DND-41 (cell line): Measurements from ENCODE around the gene PIEZO2.

Experiments
- ATAC-seq: fragments of 200-7000 bp; cut with Tn5 transposase; 3 replicates; pipeline ENCODE4 v1.9.1; 2021; ENCODE audit warnings: low read depth; ENCODE audit not compliant: insufficient read depth
- DNase-seq: peaks from one replicate; pipeline ENCODE4 v3.0.0-alpha.2; 2020
- H2AFZ ChIP-seq: 2 replicates; pipeline ENCODE4 v1.6.0; 2012; ENCODE audit warnings: low read depth, low read length
- H3K27ac ChIP-seq: 2 replicates; pipeline ENCODE4 v1.5.1; 2012; ENCODE audit warnings: low read length, inconsistent platforms
- H3K27me3 ChIP-seq: fragments of 200-600 bp; sonication (generic); 2 replicates; pipeline ENCODE4 v1.6.0; 2012; ENCODE audit warnings: low read length, mild to moderate bottlenecking, inconsistent platforms; ENCODE audit not compliant: insufficient read depth, poor library complexity
- H3K36me3 ChIP-seq: 2 replicates; pipeline ENCODE4 v1.5.1; 2012; ENCODE audit warnings: low read length, inconsistent platforms; ENCODE audit not compliant: insufficient read depth
- H3K4me1 ChIP-seq: 2 replicates; pipeline ENCODE4 v1.5.1; 2012; ENCODE audit warnings: mild to moderate bottlenecking, low read length; ENCODE audit not compliant: insufficient read depth
- H3K4me2 ChIP-seq: 2 replicates; pipeline ENCODE4 v1.6.0; 2012; ENCODE audit warnings: mild to moderate bottlenecking, moderate library complexity, low read length, inconsistent platforms; ENCODE audit not compliant: insufficient read depth
- H3K4me3 ChIP-seq, 2 experiments: fragments of 200-600 bp in 1 of 2; shearing (Covaris generic) in 1 of 2; 2 replicates each; pipeline ENCODE4 v1.5.1; 2012 to 2016; ENCODE audit warnings: inconsistent platforms in 2 of 2, low read length in 2 of 2, mild to moderate bottlenecking in 2 of 2, low read depth in 1 of 2, moderate library complexity in 1 of 2
- H3K79me2 ChIP-seq: 2 replicates; pipeline ENCODE4 v1.6.0; 2012; ENCODE audit warnings: low read length, inconsistent platforms; ENCODE audit not compliant: insufficient read depth
- H3K9ac ChIP-seq: 2 replicates; pipeline ENCODE4 v1.6.0; 2012; ENCODE audit warnings: low read depth, mild to moderate bottlenecking, inconsistent platforms, low read length, moderate library complexity
- H3K9me3 ChIP-seq: 2 replicates; pipeline ENCODE4 v1.5.1; 2012; ENCODE audit warnings: low read length, moderate library complexity, mild to moderate bottlenecking, inconsistent platforms; ENCODE audit not compliant: insufficient read depth, severe bottlenecking
- H4K20me1 ChIP-seq: 2 replicates; pipeline ENCODE4 v1.6.0; 2012; ENCODE audit warnings: low read length; ENCODE audit not compliant: insufficient read depth
- EZH2 ChIP-seq: IDR thresholded peaks from 3 replicates; pipeline ENCODE4 v1.6.1; 2012; ENCODE audit warnings: borderline replicate concordance, low read depth, mild to moderate bottlenecking, moderate library complexity, low read length, inconsistent platforms; ENCODE audit not compliant: severe bottlenecking
- TF ChIP-seq, protein P1 (sequence below): IDR thresholded peaks from 2 replicates; pipeline ENCODE4 v1.5.1; 2012; ENCODE audit warnings: borderline replicate concordance, low read length, moderate library complexity, mild to moderate bottlenecking; ENCODE audit not compliant: poor library complexity, severe bottlenecking; ENCODE audit errors: extremely low read depth

The PIEZO2 gene

DNA sequence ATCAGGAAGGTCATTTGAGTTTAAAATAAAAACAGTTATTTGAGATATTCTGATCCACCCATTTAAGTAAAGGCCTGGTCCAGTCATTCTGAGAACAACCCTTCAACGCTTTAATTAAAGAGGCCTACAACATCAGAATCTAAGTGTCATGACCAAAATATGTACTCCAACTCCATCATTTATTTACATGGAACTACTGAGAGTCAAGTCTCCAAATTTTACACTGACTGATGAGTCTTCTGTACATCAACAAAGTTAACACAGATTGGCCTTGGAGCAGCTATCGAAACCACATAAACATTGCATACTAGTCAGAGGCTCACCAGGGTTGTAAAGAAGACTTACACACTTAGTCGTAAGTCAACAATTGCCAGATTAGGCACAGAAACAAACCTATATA is 37.1 kb downstream of the PIEZO2 start:
- Histone ChIP-seq H2AFZ (no peak overlapping the region), H3K27me3 (no peaks in the 10 kb centered on the region), H4K20me1 (no peaks in the 10 kb centered on the region), H3K79me2 (no peaks in the 10 kb centered on the region), H3K4me1 (no peaks in the 10 kb centered on the region), H3K27ac (no peak overlapping the region), H3K9me3 (no peaks in the 10 kb centered on the region), H3K9ac (no peak overlapping the region), H3K4me3 (no peak overlapping the region), H3K4me2 (no peak overlapping the region), H3K36me3 (no peaks in the 10 kb centered on the region)
- DNase-seq (no peak), ATAC-seq (no peak)
- TF ChIP-seq, protein P1, sequence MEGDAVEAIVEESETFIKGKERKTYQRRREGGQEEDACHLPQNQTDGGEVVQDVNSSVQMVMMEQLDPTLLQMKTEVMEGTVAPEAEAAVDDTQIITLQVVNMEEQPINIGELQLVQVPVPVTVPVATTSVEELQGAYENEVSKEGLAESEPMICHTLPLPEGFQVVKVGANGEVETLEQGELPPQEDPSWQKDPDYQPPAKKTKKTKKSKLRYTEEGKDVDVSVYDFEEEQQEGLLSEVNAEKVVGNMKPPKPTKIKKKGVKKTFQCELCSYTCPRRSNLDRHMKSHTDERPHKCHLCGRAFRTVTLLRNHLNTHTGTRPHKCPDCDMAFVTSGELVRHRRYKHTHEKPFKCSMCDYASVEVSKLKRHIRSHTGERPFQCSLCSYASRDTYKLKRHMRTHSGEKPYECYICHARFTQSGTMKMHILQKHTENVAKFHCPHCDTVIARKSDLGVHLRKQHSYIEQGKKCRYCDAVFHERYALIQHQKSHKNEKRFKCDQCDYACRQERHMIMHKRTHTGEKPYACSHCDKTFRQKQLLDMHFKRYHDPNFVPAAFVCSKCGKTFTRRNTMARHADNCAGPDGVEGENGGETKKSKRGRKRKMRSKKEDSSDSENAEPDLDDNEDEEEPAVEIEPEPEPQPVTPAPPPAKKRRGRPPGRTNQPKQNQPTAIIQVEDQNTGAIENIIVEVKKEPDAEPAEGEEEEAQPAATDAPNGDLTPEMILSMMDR = no peak
- no peak for TF ChIP-seq EZH2

DNA sequence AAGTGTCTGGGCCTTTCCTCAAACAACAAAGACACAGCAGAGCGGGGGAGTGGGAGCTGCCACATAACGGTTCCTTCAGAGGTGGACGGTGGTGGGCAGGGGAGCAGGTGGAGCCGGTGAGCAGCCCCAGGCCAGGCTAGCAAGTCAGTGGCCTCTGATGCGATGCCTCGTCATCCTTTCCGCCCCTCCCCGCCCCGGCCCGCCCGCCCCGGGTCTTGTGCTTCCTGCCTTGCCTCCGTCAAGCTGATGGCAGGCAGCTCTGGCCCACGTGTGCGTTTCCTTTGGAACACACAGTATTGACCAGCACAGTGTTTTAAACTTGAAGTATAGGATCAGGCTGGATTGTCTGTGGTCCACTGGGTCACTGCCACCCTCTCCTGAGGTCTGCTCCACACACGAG is 38.9 kb downstream of the PIEZO2 start:
- no peaks in the 10 kb centered on the region for H3K9me3 ChIP-seq
- no peak overlapping the region for H2AFZ ChIP-seq
- TF ChIP-seq, protein P1 = no peak
- no peak for TF ChIP-seq EZH2
- ATAC-seq (no peak), DNase-seq (no peak)
- no peak overlapping the region for H3K4me3 ChIP-seq
- no peaks in the 10 kb centered on the region for H3K27me3 ChIP-seq
- H3K4me2 ChIP-seq = no peak overlapping the region
- H3K79me2 ChIP-seq = no peaks in the 10 kb centered on the region
- no peaks in the 10 kb centered on the region for H3K36me3 ChIP-seq
- H3K4me1 ChIP-seq = no peaks in the 10 kb centered on the region
- no peaks in the 10 kb centered on the region for H4K20me1 ChIP-seq
- H3K27ac ChIP-seq = no peak overlapping the region
- H3K9ac ChIP-seq = no peak overlapping the region

DNA sequence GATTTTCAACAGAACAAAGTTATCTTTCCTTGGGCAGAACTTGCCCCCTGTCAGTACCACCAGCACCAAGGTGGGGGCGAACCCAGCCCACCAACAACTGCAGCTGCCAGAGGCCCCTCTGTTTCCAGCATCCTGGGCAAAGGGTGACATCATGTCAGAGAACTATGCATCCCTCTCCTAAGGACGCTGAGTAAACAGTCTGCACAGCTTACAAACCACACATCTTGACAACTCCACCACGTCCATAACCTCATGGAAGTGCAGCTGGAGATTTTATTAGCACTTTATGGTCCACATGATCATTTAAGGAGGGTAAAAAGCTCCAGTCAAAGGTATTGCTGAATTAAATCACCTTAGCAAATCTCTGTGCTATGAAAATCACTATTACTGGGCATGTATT is 40.4 kb downstream of the PIEZO2 start:
- Histone ChIP-seq H3K36me3 (no peaks in the 10 kb centered on the region), H3K4me3 (no peak overlapping the region), H3K27ac (no peak overlapping the region), H3K4me2 (no peak overlapping the region), H3K9ac (no peak overlapping the region), H2AFZ (no peak overlapping the region), H3K4me1 (no peaks in the 10 kb centered on the region), H3K9me3 (no peaks in the 10 kb centered on the region), H3K27me3 (no peaks in the 10 kb centered on the region), H3K79me2 (no peaks in the 10 kb centered on the region), H4K20me1 (no peaks in the 10 kb centered on the region)
- no peak for TF ChIP-seq EZH2
- TF ChIP-seq, protein P1 = no peak
- ATAC-seq (no peak), DNase-seq (no peak)

DNA sequence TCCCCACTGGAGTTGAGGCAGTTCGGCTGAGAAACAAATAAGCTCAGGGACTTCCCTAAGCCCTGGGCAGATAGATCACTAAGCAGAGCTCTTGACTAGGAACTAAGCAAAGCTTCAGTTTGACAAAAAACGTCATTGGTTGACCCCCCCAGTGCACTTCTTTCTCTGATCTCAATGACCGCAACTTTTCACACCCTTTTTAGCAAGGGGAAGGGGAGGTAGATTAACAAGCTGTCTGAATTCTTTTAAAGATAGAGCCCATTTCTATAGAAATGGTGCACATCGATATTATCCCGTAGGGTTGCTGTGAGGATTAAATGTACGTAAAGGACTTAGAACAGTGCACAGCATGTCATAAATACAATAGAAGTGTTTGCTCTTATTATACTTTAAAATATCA is 42.5 kb downstream of the PIEZO2 start:
- no peak overlapping the region for H3K4me2 ChIP-seq
- TF ChIP-seq, protein P1 = no peak
- TF ChIP-seq EZH2 = no peak
- H3K9me3 ChIP-seq = no peaks in the 10 kb centered on the region
- no peaks in the 10 kb centered on the region for H3K36me3 ChIP-seq
- no peak for DNase-seq
- H2AFZ ChIP-seq = no peak overlapping the region
- H3K4me1 ChIP-seq = no peaks in the 10 kb centered on the region
- no peak overlapping the region for H3K9ac ChIP-seq
- no peaks in the 10 kb centered on the region for H4K20me1 ChIP-seq
- no peaks in the 10 kb centered on the region for H3K79me2 ChIP-seq
- no peak overlapping the region for H3K27ac ChIP-seq
- no peak for ATAC-seq
- H3K4me3 ChIP-seq = no peak overlapping the region
- no peaks in the 10 kb centered on the region for H3K27me3 ChIP-seq
